HL-60/S4 treated with phorbol 12-myristate 13-acetate at 8.2 ng/mL for 4 days and 3 days (cell line): Measurements from ENCODE around the gene DEAF1.
"Not testable (repeated sequence)": the region's sequence is repeated elsewhere in the genome, so short reads cannot be mapped to it uniquely, and the experiment has no call there.

ENCODE experiments used
- in situ Hi-C: fragments of 300-500 bp; cut with MboI; formaldehyde crosslinking; loops from 2 replicates; pipeline ENCODE4 v1.15.0; 2022; ENCODE audit warnings: low sequenced_read_pairs

DEAF1 gene

GRCh38 chr11:686451-687243 is 8.4 kb downstream of the DEAF1 start:
- in situ Hi-C loops, result no loop called here

DNA sequence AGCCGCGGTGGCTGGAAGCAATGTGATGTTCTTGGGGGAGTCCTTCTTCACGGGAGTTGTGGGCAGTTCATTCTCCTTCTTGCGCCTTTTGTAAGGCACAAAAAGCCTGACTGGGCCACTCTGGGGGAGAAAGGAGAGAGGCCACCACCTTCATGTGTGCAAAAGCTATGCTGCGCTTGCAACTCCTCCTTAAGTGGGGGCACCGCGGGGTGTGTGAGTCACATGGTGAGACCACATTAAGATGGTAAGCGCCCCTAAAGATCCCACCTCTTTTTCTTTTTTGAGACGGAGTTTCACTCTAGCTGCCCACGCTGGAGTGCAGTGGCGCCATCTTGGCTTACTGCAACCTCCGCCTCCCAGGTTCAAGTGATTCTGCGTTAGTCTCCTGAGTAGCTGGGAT is 14.1 kb downstream of the DEAF1 start:
- in situ Hi-C loops, result no loop called here

DNA sequence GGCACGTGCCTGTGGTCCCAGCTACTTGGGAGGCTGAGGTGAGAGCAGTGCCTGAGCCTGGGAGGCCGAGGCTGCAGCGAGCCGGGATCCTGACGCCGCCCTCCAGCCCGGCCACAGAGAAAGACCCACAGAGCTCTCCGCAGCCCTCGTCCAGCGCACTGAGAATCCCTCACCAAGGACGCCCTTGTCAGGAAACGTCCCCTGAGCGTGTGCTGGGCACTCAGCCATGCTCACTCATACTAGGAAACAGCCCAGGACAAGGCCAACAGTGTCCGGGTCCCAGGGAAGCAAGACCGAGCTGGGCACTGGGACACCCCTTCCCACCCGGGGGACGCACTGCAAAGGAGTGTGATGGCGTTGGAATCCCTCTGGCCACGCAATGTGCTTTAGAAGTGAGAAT is 14.5 kb downstream of the DEAF1 start:
- in situ Hi-C loops, result no loop called here

DNA sequence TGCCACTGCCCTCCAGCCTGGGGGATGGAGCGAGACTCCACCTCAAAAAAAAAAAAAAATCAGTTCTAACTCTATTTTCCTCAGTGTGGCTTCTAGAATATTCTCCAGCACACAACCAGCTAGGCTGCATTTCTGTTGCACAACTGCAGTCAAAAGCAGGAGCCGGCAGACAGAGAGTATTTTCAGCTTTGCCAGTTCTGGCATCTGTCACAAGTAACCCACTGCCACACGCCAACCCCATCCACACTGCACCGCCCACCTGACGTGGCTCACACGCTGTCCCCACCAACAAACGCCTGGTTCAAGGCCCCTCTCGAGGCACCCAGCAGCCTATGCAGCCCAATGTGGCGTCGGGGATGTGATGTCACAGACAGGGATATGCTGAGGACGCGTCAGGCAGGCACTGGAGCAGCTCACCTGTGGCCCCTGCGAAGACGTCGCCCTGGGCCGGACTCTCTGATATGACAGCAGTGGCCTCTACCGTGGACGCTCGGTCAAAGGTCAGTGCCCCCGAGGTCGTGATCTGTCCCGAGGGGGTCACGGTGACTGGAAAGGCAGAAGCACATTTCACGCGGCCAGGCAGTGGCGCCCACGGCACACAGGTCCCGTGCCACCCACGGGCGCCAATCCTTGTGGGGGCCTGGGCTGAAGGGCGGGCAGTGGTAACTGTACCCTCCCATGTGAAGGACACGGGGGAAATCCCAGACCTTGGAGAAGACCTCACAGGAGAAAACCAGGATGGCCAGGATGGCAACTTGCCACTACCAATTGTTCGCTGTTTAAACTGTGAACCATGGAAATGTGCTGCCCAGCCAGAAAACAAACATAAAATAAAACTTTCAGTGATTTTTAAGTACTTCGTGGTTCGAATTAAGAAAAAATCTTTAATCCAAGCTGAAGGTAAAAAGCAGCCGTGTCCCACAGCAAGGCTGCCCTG is 15.5 kb downstream of the DEAF1 start:
- in situ Hi-C loops, result no loop called here

- in situ Hi-C loops, result no loop called here
These were observed 16.7 kb downstream of the DEAF1 start for GRCh38 chr11:678297-678696.

- in situ Hi-C loops, result no loop called here
These were observed 20.6 kb downstream of the DEAF1 start for GRCh38 chr11:674406-674805.

GRCh38 chr11:673866-674265 is 21.2 kb downstream of the DEAF1 start:
- in situ Hi-C loops, result no loop called here

DNA sequence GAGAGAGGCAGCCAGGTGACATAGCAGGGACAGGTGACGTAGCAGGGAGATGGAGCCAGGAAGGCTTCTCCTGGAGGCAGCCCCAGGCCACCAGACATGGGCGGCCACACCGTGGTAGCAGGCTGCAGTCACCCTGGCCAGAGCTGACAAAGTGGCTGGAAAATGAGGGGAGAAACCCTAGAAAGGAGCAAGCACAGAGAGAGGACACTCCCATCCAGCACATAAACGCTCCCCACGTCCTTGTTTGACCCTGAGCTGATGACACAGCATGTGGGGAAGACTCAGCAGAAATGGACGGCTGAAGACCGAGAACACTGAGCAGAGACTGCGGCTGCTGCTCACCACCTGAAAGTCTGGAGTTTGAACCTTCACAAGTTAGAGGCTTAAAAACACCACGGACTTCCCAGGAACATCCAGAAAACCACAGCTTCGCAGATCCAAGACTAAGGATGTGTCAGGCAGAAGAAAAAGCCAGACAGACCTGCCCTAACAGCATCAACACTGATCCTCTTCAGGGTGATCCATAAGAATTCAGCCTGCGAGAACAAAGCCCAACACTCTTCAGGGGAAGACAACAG is 29.2 kb downstream of the DEAF1 start:
- in situ Hi-C loops, result no loop called here

GRCh38 chr11:665062-665703 is 29.8 kb downstream of the DEAF1 start:
- in situ Hi-C loops, result no loop called here

DNA sequence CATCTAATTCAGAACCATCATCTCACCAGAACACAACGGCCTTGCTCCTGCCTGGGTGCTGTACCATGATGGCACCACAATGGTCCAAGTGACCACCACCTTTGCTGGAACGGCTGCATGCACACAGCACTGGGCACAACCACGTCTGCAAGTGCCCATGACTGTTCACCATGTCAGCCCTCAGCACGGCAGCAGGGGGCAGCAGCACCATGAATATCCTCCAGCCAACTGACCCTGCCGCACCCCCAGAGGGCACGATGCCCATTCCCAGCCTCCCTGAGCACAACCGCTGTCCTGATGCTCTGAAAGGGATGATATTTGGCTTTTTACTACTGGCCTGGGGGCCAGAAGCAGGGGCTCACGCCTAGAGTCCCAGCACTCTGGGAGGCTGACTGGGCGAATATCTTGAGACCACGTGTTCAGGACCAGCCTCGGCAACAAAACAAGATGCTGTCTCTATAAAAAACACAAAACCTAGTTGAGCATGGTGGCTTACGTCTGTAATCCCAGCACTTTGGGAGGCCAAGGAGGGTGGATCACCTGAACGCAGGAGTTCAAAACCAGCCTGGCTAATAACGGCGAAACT is 32.2 kb downstream of the DEAF1 start:
- in situ Hi-C loops, result no loop called here

GRCh38 chr11:660681-661444 is 34.2 kb downstream of the DEAF1 start:
- in situ Hi-C loops, result no loop called here

DNA sequence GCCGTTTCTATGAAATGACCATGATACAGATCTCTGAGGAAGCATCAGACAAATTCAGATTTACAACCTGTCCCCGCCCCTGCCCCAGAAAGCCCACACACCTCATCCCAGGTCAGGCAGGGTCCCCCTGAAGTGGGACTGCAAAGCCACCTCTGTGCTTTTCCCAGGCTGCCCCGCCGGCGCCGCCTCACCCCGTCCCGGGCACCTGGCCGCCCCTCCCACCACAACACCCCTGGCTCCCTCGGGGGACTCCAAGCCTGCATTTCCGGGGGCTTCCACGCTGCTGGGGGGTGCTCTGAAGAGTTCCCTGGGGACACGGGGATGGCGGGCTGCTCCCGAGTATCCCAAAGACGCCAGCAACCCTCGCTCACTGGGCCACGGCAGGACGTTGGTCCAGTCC is 34.7 kb downstream of the DEAF1 start:
- in situ Hi-C loops, result no loop called here

- in situ Hi-C loops, result no loop called here
These were observed 35.4 kb downstream of the DEAF1 start for GRCh38 chr11:659532-660085.

GRCh38 chr11:657691-658126 is 37.3 kb downstream of the DEAF1 start:
- in situ Hi-C loops, result no loop called here

GRCh38 chr11:656866-657265 is 38.2 kb downstream of the DEAF1 start:
- in situ Hi-C loops, result no loop called here

- in situ Hi-C loops, result no loop called here
These were observed 38.6 kb downstream of the DEAF1 start for GRCh38 chr11:656426-656825.

GRCh38 chr11:655036-655726 is 39.8 kb downstream of the DEAF1 start:
- in situ Hi-C loops, result no loop called here

DNA sequence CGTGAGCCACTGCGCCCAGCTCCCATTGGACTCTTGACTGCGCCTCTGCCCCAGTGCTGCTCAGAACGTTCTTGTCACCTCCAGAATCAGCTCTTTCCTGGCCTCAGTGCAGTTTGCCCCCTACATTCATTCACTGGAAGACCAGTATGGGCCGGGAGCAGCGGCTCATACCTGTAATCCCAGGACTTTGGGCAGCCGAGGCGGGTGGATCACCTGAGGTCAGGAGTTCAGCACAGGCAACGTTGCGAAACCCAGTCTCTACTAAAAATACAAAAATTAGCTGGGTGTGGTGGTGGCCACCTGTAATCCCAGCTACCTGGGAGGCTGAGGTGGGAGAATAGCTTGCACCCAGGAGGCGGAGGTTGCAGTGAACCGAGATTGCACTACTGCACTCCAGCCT is 40.6 kb downstream of the DEAF1 start:
- in situ Hi-C loops, result not testable (repeated sequence)

- in situ Hi-C loops, result no loop called here
These were observed 41.2 kb downstream of the DEAF1 start for GRCh38 chr11:653837-654236.
